ENCODE results near the gene BSN. TPM values are rescaled to one million over a fixed set of nuclear protein-coding genes. Genes with fewer than 3 reads are reported as not detected.

Gene BSN
- total RNA-seq, 2 donors from 2014 or later, result 0.82 to 11.6 TPM

GRCh38 chr3:49629451-49629850 is 75.2 kb downstream of the BSN start:
- Histone ChIP-seq H3K36me3 (no peaks in the 10 kb centered on the region), H3K4me3 (no peak overlapping the region), H3K4me1 (replicated peaks) (no peaks in the 10 kb centered on the region), H3K27me3 (replicated peaks; ENCODE audit: insufficient read depth) (no peaks in the 10 kb centered on the region), H3K9me3 (no peaks in the 10 kb centered on the region), H3K27ac (no peak overlapping the region)
- 91% methylated on average over 4 of the region's 4 CpGs for WGBS
- intact Hi-C loops (cut with DNase I), result no loop called here
- DNase-seq (ENCODE audit: low spot score), result no peak
- TF ChIP-seq POLR2A (IDR thresholded peaks at IDR 0.05), result no peak
- no peak for TF ChIP-seq CTCF (IDR thresholded peaks at IDR 0.05)
- no peak for TF ChIP-seq POLR2AphosphoS5 (IDR thresholded peaks at IDR 0.05)

- Histone ChIP-seq H3K27ac (no peak overlapping the region), H3K9me3 (no peaks in the 10 kb centered on the region), H3K4me3 (no peak overlapping the region), H3K27me3 (replicated peaks; ENCODE audit: insufficient read depth) (no peaks in the 10 kb centered on the region), H3K4me1 (replicated peaks) (no peaks in the 10 kb centered on the region), H3K36me3 (no peaks in the 10 kb centered on the region)
- 88% methylated on average over 6 of the region's 6 CpGs for WGBS
- TF ChIP-seq POLR2A (IDR thresholded peaks at IDR 0.05), result no peak
- no peak for DNase-seq (ENCODE audit: low spot score)
- intact Hi-C loops (cut with DNase I), result no loop called here
Observed at GRCh38 chr3:49629866-49630265, 75.6 kb downstream of the BSN start.

GRCh38 chr3:49630784-49631183 is 76.5 kb downstream of the BSN start:
- WGBS, result 100% methylated on average over 1 of the region's 1 CpG
- intact Hi-C loops (cut with DNase I), result no loop called here
- DNase-seq (ENCODE audit: low spot score), result no peak
- H3K27ac ChIP-seq, result no peak overlapping the region
- no peaks in the 10 kb centered on the region for H3K27me3 ChIP-seq (replicated peaks; ENCODE audit: insufficient read depth)
- H3K9me3 ChIP-seq, result no peaks in the 10 kb centered on the region
- no peaks in the 10 kb centered on the region for H3K36me3 ChIP-seq
- H3K4me1 ChIP-seq (replicated peaks), result no peaks in the 10 kb centered on the region
- no peak overlapping the region for H3K4me3 ChIP-seq
- TF ChIP-seq POLR2A (IDR thresholded peaks at IDR 0.05) (no peak), POLR2AphosphoS5 (IDR thresholded peaks at IDR 0.05) (no peak), CTCF (IDR thresholded peaks at IDR 0.05) (no peak)

GRCh38 chr3:49634736-49635135 is 80.5 kb downstream of the BSN start:
- no peaks in the 10 kb centered on the region for H3K9me3 ChIP-seq
- H3K27me3 ChIP-seq (replicated peaks; ENCODE audit: insufficient read depth), result no peaks in the 10 kb centered on the region
- H3K27ac ChIP-seq, result no peak overlapping the region
- TF ChIP-seq POLR2AphosphoS5 (IDR thresholded peaks at IDR 0.05) (no peak), CTCF (IDR thresholded peaks at IDR 0.05) (no peak), POLR2A (IDR thresholded peaks at IDR 0.05) (no peak)
- DNase-seq (ENCODE audit: low spot score), result no peak
- intact Hi-C loops (cut with DNase I), result no loop called here
- 76% methylated on average over 3 of the region's 3 CpGs for WGBS
- no peak overlapping the region for H3K4me3 ChIP-seq
- no peaks in the 10 kb centered on the region for H3K4me1 ChIP-seq (replicated peaks)
- H3K36me3 ChIP-seq, result no peaks in the 10 kb centered on the region

- intact Hi-C loops (cut with DNase I), result no loop called here
- DNase-seq (ENCODE audit: low spot score), result no peak
- TF ChIP-seq CTCF (IDR thresholded peaks at IDR 0.05), result no peak
- WGBS, result 63% methylated on average over 7 of the region's 7 CpGs
- no peaks in the 10 kb centered on the region for H3K4me1 ChIP-seq (replicated peaks)
- H3K27me3 ChIP-seq (replicated peaks; ENCODE audit: insufficient read depth), result no peaks in the 10 kb centered on the region
- H3K4me3 ChIP-seq, result no peak overlapping the region
- H3K9me3 ChIP-seq, result no peaks in the 10 kb centered on the region
- H3K27ac ChIP-seq, result no peak overlapping the region
- H3K36me3 ChIP-seq, result no peaks in the 10 kb centered on the region
Observed at GRCh38 chr3:49636883-49637609, 82.8 kb downstream of the BSN start.
